ENCODE measurements around the gene ADGRV1.
"Not testable (repeated sequence)": the region's sequence is repeated elsewhere in the genome, so short reads cannot be mapped to it uniquely, and the experiment has no call there.

Gene ADGRV1

GRCh38 chr5:90967851-90968250, 409.3 kb downstream of the ADGRV1 start:
- DNase-seq (ENCODE audit: extremely low read depth, low read depth) = no peak
- no peak for TF ChIP-seq CTCF (IDR thresholded peaks at IDR 0.05; ENCODE audit: low read depth, low read length)

GRCh38 chr5:90968319-90968718, 409.7 kb downstream of the ADGRV1 start:
- no peak for TF ChIP-seq CTCF (IDR thresholded peaks at IDR 0.05; ENCODE audit: low read depth, low read length)
- no peak for DNase-seq (ENCODE audit: extremely low read depth, low read depth)

GRCh38 chr5:90969945-90970344, 411.3 kb downstream of the ADGRV1 start:
- DNase-seq (ENCODE audit: extremely low read depth, low read depth) = not testable (repeated sequence)

GRCh38 chr5:90981177-90981576, 422.6 kb downstream of the ADGRV1 start:
- no peak for TF ChIP-seq CTCF (IDR thresholded peaks at IDR 0.05; ENCODE audit: low read depth, low read length)
- DNase-seq (ENCODE audit: extremely low read depth, low read depth) = no peak

- no peak for DNase-seq (ENCODE audit: extremely low read depth, low read depth)
- no peak for TF ChIP-seq CTCF (IDR thresholded peaks at IDR 0.05; ENCODE audit: low read depth, low read length)
These were observed 423.2 kb downstream of the ADGRV1 start for GRCh38 chr5:90981821-90982220.

- no peak for TF ChIP-seq CTCF (IDR thresholded peaks at IDR 0.05; ENCODE audit: low read depth, low read length)
These were observed 424.0 kb downstream of the ADGRV1 start for GRCh38 chr5:90982576-90982975.

GRCh38 chr5:90983148-90983547, 424.6 kb downstream of the ADGRV1 start:
- DNase-seq (ENCODE audit: extremely low read depth, low read depth) = no peak
- TF ChIP-seq CTCF (IDR thresholded peaks at IDR 0.05; ENCODE audit: low read depth, low read length) = no peak

More at GRCh38 chr5:90982576-90982975, 424.0 kb downstream of the ADGRV1 start:
- no peak for DNase-seq (ENCODE audit: extremely low read depth, low read depth)

GRCh38 chr5:90983711-90984124, 425.1 kb downstream of the ADGRV1 start:
- TF ChIP-seq CTCF (IDR thresholded peaks at IDR 0.05; ENCODE audit: low read depth, low read length) = no peak
- no peak for DNase-seq (ENCODE audit: extremely low read depth, low read depth)

Measured in AG09319 (cell line).